B cell (primary cell): ENCODE results near the gene LDB3. TPM values are rescaled to one million over a fixed set of nuclear protein-coding genes. Genes with fewer than 3 reads are reported as not detected.

Source experiments
- ATAC-seq: fragments of 200-7000 bp; cut with Tn5 transposase; one replicate; pipeline ENCODE4 v1.10.0; 2021; ENCODE audit warnings: low read depth, mild to moderate bottlenecking, moderate number of reproducible peaks, moderate library complexity
- CTCF ChIA-PET: fragments of 350-600 bp; sonication (Branson Sonifier 250); formaldehyde crosslinking; loops from one replicate; lab custom pipeline; 2021; ENCODE audit warnings: antibody characterized with exemption, inconsistent platforms; lab: Charles Lee
- POLR2A ChIA-PET: fragments of 350-600 bp; sonication (Branson Sonifier 250); formaldehyde crosslinking; loops from one replicate; lab custom pipeline; 2021; ENCODE audit warnings: antibody characterized with exemption; lab: Charles Lee
- DNase-seq: peaks from one replicate; pipeline ENCODE4 v3.0.0; 2013
- H2AFZ ChIP-seq: 2 replicates; pipeline ENCODE4 v1.6.1; 2012; ENCODE audit warnings: mild to moderate bottlenecking, low read depth, low read length; ENCODE audit not compliant: insufficient read depth, poor library complexity, severe bottlenecking
- H3K27ac ChIP-seq, 2 donors: 1 replicate in 1 of 2; 2 replicates in 1 of 2; pipeline ENCODE4 v1.5.1; 2012 to 2013; ENCODE audit warnings: low read length in 2 of 2, mild to moderate bottlenecking in 2 of 2, moderate library complexity in 1 of 2
- H3K27me3 ChIP-seq, 4 experiments: fragments of 200-600 bp in 1 of 4; sonication (generic) in 1 of 4; replicated peaks in 1 of 4; 1 replicate in 2 of 4; 2 replicates in 2 of 4; pipeline versions ENCODE4 v1.6.1 to v1.7.0; 2013 to 2016; ENCODE audit warnings: low read length in 3 of 4, mild to moderate bottlenecking in 2 of 4, mixed read lengths in 1 of 4, moderate library complexity in 1 of 4; ENCODE audit not compliant: insufficient read depth in 4 of 4, control insufficient read depth in 3 of 4; ENCODE audit errors: control extremely low read depth in 1 of 4
- H3K36me3 ChIP-seq, 2 experiments: replicated peaks in 1 of 2; 1 replicate in 1 of 2; 2 replicates in 1 of 2; pipeline versions ENCODE4 v1.6.1 to v1.7.1; 2013; ENCODE audit warnings: low read length in 1 of 2; ENCODE audit not compliant: insufficient read depth in 2 of 2, control insufficient read depth in 1 of 2; ENCODE audit errors: control extremely low read depth in 1 of 2, extremely low read depth in 1 of 2
- H3K4me1 ChIP-seq, 2 donors: fragments of 200-600 bp in 1 of 2; sonication (generic) in 1 of 2; 1 replicate in 1 of 2; 2 replicates in 1 of 2; pipeline versions ENCODE4 v1.5.1 to v1.6.1; 2013 to 2017; ENCODE audit warnings: low read length in 2 of 2; ENCODE audit not compliant: control insufficient read depth in 2 of 2, insufficient read depth in 2 of 2
- H3K4me2 ChIP-seq: replicated peaks from 2 replicates; pipeline ENCODE3; 2012; ENCODE audit warnings: mild to moderate bottlenecking, low read depth, low read length; ENCODE audit not compliant: poor library complexity, severe bottlenecking
- H3K4me3 ChIP-seq, 5 experiments: fragments of 200-600 bp in 1 of 5; sonication (generic) in 1 of 5; 1 replicate in 3 of 5; 2 replicates in 2 of 5; pipeline versions ENCODE4 v1.5.1 to v1.7.0; 2011 to 2016; ENCODE audit warnings: low read length in 4 of 5, mild to moderate bottlenecking in 4 of 5, low read depth in 2 of 5, control low read depth in 1 of 5, moderate library complexity in 1 of 5; ENCODE audit not compliant: insufficient read depth in 1 of 5; ENCODE audit errors: control extremely low read depth in 1 of 5, extremely low read depth in 1 of 5
- H3K79me2 ChIP-seq: fragments of 200-600 bp; sonication (generic); one replicate; pipeline ENCODE4 v1.6.0; 2016; ENCODE audit warnings: low read length; ENCODE audit not compliant: control insufficient read depth, insufficient read depth
- H3K9ac ChIP-seq: fragments of 200-600 bp; sonication (generic); 2 replicates; pipeline ENCODE4 v1.6.1; 2017; ENCODE audit warnings: mild to moderate bottlenecking, low read length, moderate library complexity
- H3K9me3 ChIP-seq, 3 donors: one replicate each; pipeline versions ENCODE4 v1.6.1 to v1.7.1; 2013; ENCODE audit warnings: low read length in 2 of 3; ENCODE audit not compliant: control insufficient read depth in 2 of 3, insufficient read depth in 1 of 3; ENCODE audit errors: control extremely low read depth in 1 of 3
- H4K20me1 ChIP-seq: 2 replicates; pipeline ENCODE4 v1.6.0; 2012; ENCODE audit warnings: mild to moderate bottlenecking, low read length; ENCODE audit not compliant: insufficient read depth, control insufficient read depth, poor library complexity, severe bottlenecking
- H3K27ac Mint-ChIP-seq: one replicate; pipeline ENCODE4 v1.8.0; 2021; ENCODE audit warnings: mixed read lengths
- H3K27me3 Mint-ChIP-seq: one replicate; pipeline ENCODE4 v1.8.0; 2021; ENCODE audit warnings: mixed read lengths
- H3K4me1 Mint-ChIP-seq: one replicate; pipeline ENCODE4 v1.8.0; 2021; ENCODE audit warnings: mixed read lengths
- H3K4me3 Mint-ChIP-seq: one replicate; pipeline ENCODE4 v1.8.0; 2021; ENCODE audit warnings: mixed read lengths
- H3K9me3 Mint-ChIP-seq: one replicate; pipeline ENCODE4 v1.8.0; 2022; ENCODE audit warnings: mixed read lengths; ENCODE audit not compliant: insufficient read depth
- EZH2 ChIP-seq: IDR thresholded peaks from 2 replicates; pipeline ENCODE4 v1.6.1; 2012; ENCODE audit warnings: borderline replicate concordance, low read depth, mild to moderate bottlenecking, moderate library complexity, low read length; ENCODE audit not compliant: insufficient read depth, poor library complexity, severe bottlenecking
- WGBS: methylation state at CpG from one replicate; pipeline ENCODE4 v1.1.5; 2013; ENCODE audit warnings: missing lambda C conversion rate; ENCODE audit not compliant: insufficient coverage; 5-methylcytosine and 5-hydroxymethylcytosine counted together
- intact Hi-C: fragments of 100-400 bp; cut with micrococcal nuclease; formaldehyde crosslinking; loops from one replicate; pipeline ENCODE4 v1.10.0; 2022
- polyA plus RNA-seq: library from polyadenylated mRNA; depleted of rRNA; stranded (reverse); fragments of >200 nt; gene quantifications from 2 replicates; pipeline ENCODE4 v1.2.3, GENCODE V29; 2012
- total RNA-seq, 2 donors: library from RNA; stranded (reverse); fragments of 120-200 nt in 1 of 2; gene quantifications; 1 replicate in 1 of 2; 2 replicates in 1 of 2; pipeline versions ENCODE4 v1.2.3 to v1.2.4, GENCODE V29; 2013 to 2022
- TF ChIP-seq, protein P1 (sequence below): fragments of 200-600 bp; IDR thresholded peaks from one replicate; pipeline ENCODE4 v1.8.0; 2022; ENCODE audit warnings: antibody characterized with exemption, mild to moderate bottlenecking

The LDB3 gene
- total and polyA plus RNA-seq, 2 donors (not counting 1 experiment from before 2014, with no cell fraction given), result 0.01 to 0.07 TPM

- no peak overlapping the region for H3K27ac ChIP-seq
- WGBS, result no CpG with 5 or more reads among the region's 1 CpG
- ChIA-PET CTCF (interaction anchor here (0.6 kb wide), 1 partner anchor 207 kb away, joined by 3 read pairs; no protein-coding TSS in a partner anchor), POLR2A (no interaction called here)
- intact Hi-C loops, result no loop called here
- no peak overlapping the region for H3K4me3 ChIP-seq
- Mint-ChIP-seq H3K9me3 (peaks cover 4% of the 10 kb centered on the region), H3K4me3 (no peak overlapping the region), H3K4me1 (peaks cover 12% of the 10 kb centered on the region), H3K27ac (no peak overlapping the region), H3K27me3 (no peaks in the 10 kb centered on the region)
- H3K79me2 ChIP-seq, result no peaks in the 10 kb centered on the region
- DNase-seq, result no peak
- no peaks in the 10 kb centered on the region for H4K20me1 ChIP-seq
- no peak overlapping the region for H3K9ac ChIP-seq
- H3K9me3 ChIP-seq, result peaks cover 0 to 21% (median 1%) of the 10 kb centered on the region in 3 donors
- TF ChIP-seq, protein P1, sequence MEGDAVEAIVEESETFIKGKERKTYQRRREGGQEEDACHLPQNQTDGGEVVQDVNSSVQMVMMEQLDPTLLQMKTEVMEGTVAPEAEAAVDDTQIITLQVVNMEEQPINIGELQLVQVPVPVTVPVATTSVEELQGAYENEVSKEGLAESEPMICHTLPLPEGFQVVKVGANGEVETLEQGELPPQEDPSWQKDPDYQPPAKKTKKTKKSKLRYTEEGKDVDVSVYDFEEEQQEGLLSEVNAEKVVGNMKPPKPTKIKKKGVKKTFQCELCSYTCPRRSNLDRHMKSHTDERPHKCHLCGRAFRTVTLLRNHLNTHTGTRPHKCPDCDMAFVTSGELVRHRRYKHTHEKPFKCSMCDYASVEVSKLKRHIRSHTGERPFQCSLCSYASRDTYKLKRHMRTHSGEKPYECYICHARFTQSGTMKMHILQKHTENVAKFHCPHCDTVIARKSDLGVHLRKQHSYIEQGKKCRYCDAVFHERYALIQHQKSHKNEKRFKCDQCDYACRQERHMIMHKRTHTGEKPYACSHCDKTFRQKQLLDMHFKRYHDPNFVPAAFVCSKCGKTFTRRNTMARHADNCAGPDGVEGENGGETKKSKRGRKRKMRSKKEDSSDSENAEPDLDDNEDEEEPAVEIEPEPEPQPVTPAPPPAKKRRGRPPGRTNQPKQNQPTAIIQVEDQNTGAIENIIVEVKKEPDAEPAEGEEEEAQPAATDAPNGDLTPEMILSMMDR, result no peak
- no peak for TF ChIP-seq EZH2
- no peak overlapping the region for H3K4me2 ChIP-seq
- H3K36me3 ChIP-seq, result no peaks in the 10 kb centered on the region
- no peak overlapping the region for H2AFZ ChIP-seq
- ATAC-seq, result no peak
- no peaks in the 10 kb centered on the region for H3K27me3 ChIP-seq
- H3K4me1 ChIP-seq, result no peaks in the 10 kb centered on the region
These were observed 114.5 kb downstream of the LDB3 start for GRCh38 chr10:86782701-86783418.

DNA sequence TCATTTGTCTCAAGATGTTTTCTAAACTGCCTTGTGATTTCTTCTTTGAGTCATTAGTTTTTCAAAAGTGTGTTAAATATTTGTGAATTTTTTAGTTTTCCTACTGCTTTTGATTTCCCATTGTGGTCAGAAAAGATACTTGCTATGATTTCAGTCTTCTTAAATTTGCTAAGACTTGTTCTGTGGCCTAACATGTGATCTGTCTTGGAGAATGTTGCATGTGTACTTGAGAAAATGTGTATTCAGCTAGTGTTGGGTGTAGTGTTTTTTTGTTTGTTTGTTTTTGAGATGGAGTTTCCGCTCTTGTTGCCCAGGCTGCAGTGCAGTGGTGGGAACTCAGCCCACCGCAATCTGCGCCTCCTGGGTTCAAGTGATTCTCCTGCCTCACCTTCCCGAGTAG is 116.7 kb downstream of the LDB3 start:
- ChIA-PET POLR2A (no interaction called here), CTCF (no interaction called here)
- no peak overlapping the region for H3K27ac Mint-ChIP-seq
- H3K9me3 Mint-ChIP-seq, result peaks cover 4% of the 10 kb centered on the region
- no peak overlapping the region for H2AFZ ChIP-seq
- H3K9me3 ChIP-seq, result peaks cover 0 to 15% (median 1%) of the 10 kb centered on the region in 3 donors
- no peak for TF ChIP-seq EZH2
- TF ChIP-seq, protein P1, result no peak
- no peak overlapping the region for H3K4me3 Mint-ChIP-seq
- H3K27ac ChIP-seq, result no peak overlapping the region
- H3K4me3 ChIP-seq, result no peak overlapping the region
- H3K27me3 Mint-ChIP-seq, result no peaks in the 10 kb centered on the region
- WGBS, result 93% methylated on average over 2 of the region's 4 CpGs
- no peaks in the 10 kb centered on the region for H3K27me3 ChIP-seq
- no peaks in the 10 kb centered on the region for H3K36me3 ChIP-seq
- no peaks in the 10 kb centered on the region for H4K20me1 ChIP-seq
- DNase-seq (no peak), ATAC-seq (no peak)
- H3K79me2 ChIP-seq, result no peaks in the 10 kb centered on the region
- H3K9ac ChIP-seq, result no peak overlapping the region
- H3K4me1 ChIP-seq, result no peaks in the 10 kb centered on the region
- intact Hi-C loops, result no loop called here
- H3K4me1 Mint-ChIP-seq, result peaks cover 10% of the 10 kb centered on the region
- no peak overlapping the region for H3K4me2 ChIP-seq
